Adipocyte (in vitro differentiated cells): ENCODE results near the gene SLC22A1.
"Not testable (repeated sequence)": the region's sequence is repeated elsewhere in the genome, so short reads cannot be mapped to it uniquely, and the experiment has no call there.

Experiments used
- DNase-seq: peaks from one replicate; pipeline ENCODE4 v3.0.0-alpha.2; 2015; ENCODE audit warnings: low read depth
- H3K27me3 ChIP-seq: replicated peaks from 2 replicates; pipeline ENCODE4 v1.7.0; 2013; ENCODE audit warnings: mild to moderate bottlenecking, low read length, moderate library complexity; ENCODE audit not compliant: control insufficient read depth, insufficient read depth
- H3K36me3 ChIP-seq: 2 replicates; pipeline ENCODE4 v1.7.0; 2013; ENCODE audit warnings: low read length, mild to moderate bottlenecking, moderate library complexity; ENCODE audit not compliant: control insufficient read depth, insufficient read depth, severe bottlenecking
- H3K4me1 ChIP-seq: 2 replicates; pipeline ENCODE4 v1.7.0; 2013; ENCODE audit warnings: mild to moderate bottlenecking, low read length, moderate library complexity; ENCODE audit not compliant: control insufficient read depth, insufficient read depth
- H3K4me3 ChIP-seq: 2 replicates; pipeline ENCODE4 v1.7.0; 2013; ENCODE audit warnings: mild to moderate bottlenecking, low read length, moderate library complexity
- H3K9ac ChIP-seq: 2 replicates; pipeline ENCODE4 v1.7.0; 2013; ENCODE audit warnings: mild to moderate bottlenecking, low read length, moderate library complexity
- H3K9me3 ChIP-seq: 2 replicates; pipeline ENCODE4 v1.7.0; 2013; ENCODE audit warnings: mild to moderate bottlenecking, low read length, moderate library complexity; ENCODE audit not compliant: control insufficient read depth

The SLC22A1 gene

DNA sequence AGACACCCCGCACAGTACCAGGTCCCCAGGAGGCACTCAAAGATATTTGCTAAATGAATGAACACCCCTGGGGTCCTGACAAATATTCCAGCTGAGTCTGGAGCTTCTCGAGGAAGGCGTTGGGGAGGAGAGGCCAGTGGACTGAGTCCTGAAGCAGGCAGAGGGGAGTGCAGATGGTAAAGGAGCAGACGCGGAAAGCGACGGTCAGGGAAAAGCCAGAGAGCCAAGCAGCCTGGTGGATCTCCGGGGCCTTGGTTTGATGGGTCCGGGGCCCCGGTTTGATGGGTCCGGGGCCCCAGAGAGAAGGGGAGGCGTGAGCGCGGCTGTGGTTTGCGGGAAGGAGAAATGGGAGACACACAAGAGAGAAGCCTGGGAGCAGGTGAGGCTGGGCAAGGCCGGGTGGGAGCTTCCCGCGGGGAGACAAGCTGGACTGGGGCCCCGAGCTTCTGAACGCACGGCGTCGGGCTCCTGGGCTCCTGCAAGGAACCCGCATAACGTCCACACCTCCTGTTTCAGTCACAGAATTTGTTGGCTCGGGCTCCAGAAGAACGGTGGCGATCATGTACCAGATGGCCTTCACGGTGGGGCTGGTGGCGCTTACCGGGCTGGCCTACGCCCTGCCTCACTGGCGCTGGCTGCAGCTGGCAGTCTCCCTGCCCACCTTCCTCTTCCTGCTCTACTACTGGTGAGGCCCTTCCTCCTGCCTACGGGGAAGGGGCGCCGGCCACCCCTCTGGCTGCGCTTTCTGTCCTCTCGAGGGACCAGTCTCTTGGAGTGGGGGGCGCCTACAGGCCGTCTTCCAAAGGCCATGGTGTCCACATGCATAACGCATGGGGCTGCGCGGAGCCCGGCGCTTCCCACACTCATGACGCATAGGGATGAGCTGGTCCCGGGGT lies 12.1 kb downstream of the SLC22A1 start:
- no peak overlapping the region for H3K9ac ChIP-seq
- H3K27me3 ChIP-seq = no peaks in the 10 kb centered on the region
- peaks cover 4% of the 10 kb centered on the region for H3K4me1 ChIP-seq
- H3K9me3 ChIP-seq = no peaks in the 10 kb centered on the region
- no peak overlapping the region for H3K4me3 ChIP-seq
- no peak for DNase-seq
- peaks cover 5% of the 10 kb centered on the region for H3K36me3 ChIP-seq

DNA sequence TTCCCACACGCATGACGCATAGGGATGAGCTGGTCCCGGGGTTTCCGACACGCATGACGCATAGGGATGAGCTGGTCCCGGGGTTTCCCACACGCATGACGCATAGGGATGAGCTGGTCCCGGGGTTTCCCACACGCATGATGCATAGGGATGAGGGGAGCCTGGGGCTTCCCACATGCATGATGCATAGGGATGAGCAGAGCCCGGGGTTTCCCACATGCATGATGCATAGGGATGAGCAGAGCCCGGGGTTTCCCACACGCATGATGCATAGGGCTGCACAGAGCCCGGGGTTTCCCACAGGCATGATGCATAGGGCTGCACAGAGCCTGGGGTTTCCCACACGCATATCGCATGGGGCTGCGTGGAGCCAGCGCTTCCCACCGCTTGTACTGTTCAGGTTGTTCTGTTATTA lies 12.7 kb downstream of the SLC22A1 start:
- H3K4me3 ChIP-seq, H3K9ac ChIP-seq, H3K27me3 ChIP-seq, H3K36me3 ChIP-seq, DNase-seq, H3K9me3 ChIP-seq: not testable (repeated sequence)
- peaks cover 10% of the 10 kb centered on the region for H3K4me1 ChIP-seq

DNA sequence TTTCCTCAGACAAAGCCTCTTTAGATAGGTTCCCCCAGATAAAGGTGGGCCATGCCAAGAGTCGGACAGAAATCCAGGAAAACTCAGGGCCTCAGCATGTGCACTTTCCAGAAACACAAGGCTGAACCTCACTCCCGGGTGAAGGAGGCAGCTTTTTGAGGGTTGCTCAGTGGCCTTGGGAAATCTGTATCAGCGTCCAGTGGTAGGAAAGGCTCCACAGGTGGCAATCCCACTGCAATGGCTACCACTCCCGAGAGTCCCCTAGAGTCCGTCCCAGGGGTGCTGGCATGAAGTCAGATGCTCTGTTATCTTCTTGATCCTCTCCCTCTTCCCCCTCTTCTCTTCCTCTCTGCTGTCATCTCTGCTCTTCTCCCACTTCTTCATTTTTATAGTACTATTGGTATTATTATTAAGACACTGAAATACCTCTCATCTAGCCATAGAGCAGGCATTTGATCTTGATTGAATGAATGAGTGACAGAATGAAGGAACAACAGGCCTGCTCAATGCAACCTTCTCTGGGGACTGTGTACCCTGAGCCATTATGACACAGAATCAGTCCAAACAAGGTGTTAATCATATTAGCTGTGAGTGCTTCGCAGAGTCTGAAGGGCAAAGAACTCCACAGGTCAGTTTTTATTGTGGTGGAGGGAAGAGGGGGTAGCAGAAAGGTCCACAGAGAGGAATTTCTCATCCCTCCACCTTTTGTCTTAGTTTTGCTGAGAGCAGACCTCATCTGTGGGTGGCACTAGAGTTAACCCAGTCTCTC lies 13.3 kb downstream of the SLC22A1 start:
- H3K27me3 ChIP-seq = no peaks in the 10 kb centered on the region
- no peak for DNase-seq

DNA sequence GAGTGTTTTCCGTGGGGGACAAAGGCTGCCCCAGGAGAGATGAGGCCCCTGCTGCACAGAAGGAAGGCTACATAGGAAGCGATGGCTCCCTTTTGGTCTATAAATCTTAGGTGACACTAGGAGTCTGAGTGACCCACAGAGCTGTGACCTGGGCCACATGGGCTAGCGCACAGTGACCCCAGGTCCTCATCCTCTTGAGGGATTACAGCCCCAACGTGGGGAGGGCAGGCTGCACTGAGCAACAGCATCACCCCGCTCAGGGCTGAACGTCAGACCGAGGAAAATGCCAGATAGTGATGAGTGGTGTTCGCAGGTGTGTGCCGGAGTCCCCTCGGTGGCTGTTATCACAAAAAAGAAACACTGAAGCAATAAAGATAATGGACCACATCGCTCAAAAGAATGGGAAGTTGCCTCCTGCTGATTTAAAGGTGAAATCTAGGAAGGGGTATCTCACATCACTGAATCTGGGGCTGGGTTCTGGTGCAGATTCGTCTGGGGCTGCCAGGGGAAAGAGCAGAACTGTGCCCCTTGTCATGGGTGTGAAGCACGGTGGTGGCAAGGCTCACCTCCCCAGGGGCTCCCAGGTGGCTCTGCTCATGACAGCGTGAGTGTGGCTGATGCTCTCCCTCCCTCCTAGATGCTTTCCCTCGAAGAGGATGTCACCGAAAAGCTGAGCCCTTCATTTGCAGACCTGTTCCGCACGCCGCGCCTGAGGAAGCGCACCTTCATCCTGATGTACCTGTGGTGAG lies 14.5 kb downstream of the SLC22A1 start:
- no peak for DNase-seq
- peaks cover 14% of the 10 kb centered on the region for H3K4me1 ChIP-seq
- H3K9me3 ChIP-seq = no peaks in the 10 kb centered on the region
- no peak overlapping the region for H3K4me3 ChIP-seq
- peaks cover 2% of the 10 kb centered on the region for H3K36me3 ChIP-seq
- H3K9ac ChIP-seq = no peak overlapping the region
- no peaks in the 10 kb centered on the region for H3K27me3 ChIP-seq

More for the DNA sequence above, 13.3 kb downstream of the SLC22A1 start:
- Histone ChIP-seq H3K9me3 (no peaks in the 10 kb centered on the region), H3K4me1 (peaks cover 10% of the 10 kb centered on the region), H3K36me3 (peaks cover 2% of the 10 kb centered on the region), H3K9ac (no peak overlapping the region), H3K4me3 (no peak overlapping the region)

DNA sequence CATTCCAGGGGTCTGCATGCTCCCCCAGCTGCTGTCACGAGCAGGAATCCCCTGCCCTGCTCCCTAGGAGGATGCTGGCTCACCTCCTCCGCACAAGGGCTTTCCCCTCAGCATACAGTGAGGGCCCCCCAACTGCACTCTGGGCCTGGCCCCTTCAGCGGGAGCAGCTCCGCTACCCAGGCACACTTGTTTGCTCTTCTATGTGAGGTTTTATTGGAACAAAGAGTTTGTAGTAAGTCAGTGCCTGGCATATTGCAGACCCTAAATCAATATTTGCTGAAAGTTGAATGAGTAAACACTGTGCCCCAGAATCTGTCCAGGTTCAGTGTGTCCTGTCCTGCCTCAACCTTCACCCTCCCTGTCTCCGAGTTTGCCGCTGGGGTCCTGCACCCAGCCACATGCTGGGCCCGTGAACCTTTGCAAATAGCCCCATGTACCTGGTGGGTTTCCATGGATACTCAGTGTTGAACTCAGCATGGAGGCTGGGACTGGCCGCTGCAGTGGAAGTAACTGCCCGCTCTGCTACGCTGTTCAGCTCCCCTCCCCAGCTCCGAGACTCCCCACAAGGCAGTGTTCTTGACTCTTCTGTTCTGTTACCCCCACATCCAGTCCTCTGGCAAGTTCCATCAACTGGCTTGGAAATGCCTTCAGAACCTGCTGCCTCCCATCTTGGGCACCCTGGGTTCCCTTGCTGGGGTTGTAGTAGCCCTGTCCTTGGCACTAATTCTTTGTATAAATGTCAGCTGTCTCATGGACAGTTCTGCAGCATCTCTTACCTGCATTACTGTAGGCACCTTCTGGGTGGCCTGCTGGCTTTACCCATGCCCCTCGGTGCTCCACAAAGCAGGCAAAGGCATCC lies 15.7 kb downstream of the SLC22A1 start:
- Histone ChIP-seq H3K4me1 (peaks cover 19% of the 10 kb centered on the region), H3K9me3 (no peaks in the 10 kb centered on the region), H3K9ac (no peak overlapping the region), H3K27me3 (no peaks in the 10 kb centered on the region), H3K36me3 (peaks cover 2% of the 10 kb centered on the region), H3K4me3 (no peak overlapping the region)
- DNase-seq = no peak

- Histone ChIP-seq H3K27me3 (no peaks in the 10 kb centered on the region), H3K9ac (no peak overlapping the region), H3K9me3 (no peaks in the 10 kb centered on the region), H3K36me3 (peaks cover 2% of the 10 kb centered on the region), H3K4me1 (peaks cover 19% of the 10 kb centered on the region), H3K4me3 (no peak overlapping the region)
- DNase-seq = peak; percentile 85
Measured at GRCh38 chr6:160137989-160138835, 16.6 kb downstream of the SLC22A1 start.

- H3K36me3 ChIP-seq = peaks cover 9% of the 10 kb centered on the region
- H3K9ac ChIP-seq = no peak overlapping the region
- no peak overlapping the region for H3K4me3 ChIP-seq
- DNase-seq = no peak
- H3K4me1 ChIP-seq = peaks cover 19% of the 10 kb centered on the region
- H3K27me3 ChIP-seq = no peaks in the 10 kb centered on the region
- no peaks in the 10 kb centered on the region for H3K9me3 ChIP-seq
Measured at GRCh38 chr6:160138839-160139419, 17.3 kb downstream of the SLC22A1 start.

DNA sequence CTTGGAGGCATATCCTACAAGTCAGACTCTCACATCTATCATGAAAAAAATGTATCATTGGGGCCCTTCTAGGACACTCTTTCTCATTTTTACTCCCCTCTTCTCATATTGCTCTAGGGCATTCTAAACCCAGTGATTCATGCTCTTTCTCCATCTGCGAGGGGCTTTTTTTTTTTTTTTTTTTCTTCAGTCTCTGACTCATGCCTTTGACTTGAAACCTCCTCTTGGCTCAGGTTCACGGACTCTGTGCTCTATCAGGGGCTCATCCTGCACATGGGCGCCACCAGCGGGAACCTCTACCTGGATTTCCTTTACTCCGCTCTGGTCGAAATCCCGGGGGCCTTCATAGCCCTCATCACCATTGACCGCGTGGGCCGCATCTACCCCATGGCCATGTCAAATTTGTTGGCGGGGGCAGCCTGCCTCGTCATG lies 17.8 kb downstream of the SLC22A1 start:
- Histone ChIP-seq H3K4me1 (peaks cover 19% of the 10 kb centered on the region), H3K9ac (no peak overlapping the region), H3K9me3 (no peaks in the 10 kb centered on the region), H3K27me3 (no peaks in the 10 kb centered on the region), H3K36me3 (peaks cover 13% of the 10 kb centered on the region), H3K4me3 (no peak overlapping the region)
- DNase-seq = peak; percentile 91

- not testable (repeated sequence) for DNase-seq, H3K4me3 ChIP-seq, H3K27me3 ChIP-seq, H3K9me3 ChIP-seq, H3K9ac ChIP-seq
- Histone ChIP-seq H3K4me1 (peaks cover 19% of the 10 kb centered on the region), H3K36me3 (peaks cover 13% of the 10 kb centered on the region)
Measured at GRCh38 chr6:160140493-160140892, 18.9 kb downstream of the SLC22A1 start.
